GM23338 (cell line): ENCODE data around the gene PRR11. TPM values are rescaled to one million over a fixed set of nuclear protein-coding genes. Genes with fewer than 3 reads are reported as not detected.
A peak's percentile ranks its signal among the peaks of the same experiment; 100 is the strongest.

Experiments used
- ATAC-seq: fragments of 200-7000 bp; cut with Tn5 transposase; 3 replicates; pipeline ENCODE4 v1.9.1; 2020
- DNase-seq: peaks from one replicate; pipeline ENCODE4 v3.0.0-alpha.2; 2015; ENCODE audit warnings: low spot score
- H2AFZ ChIP-seq: fragments of 200-600 bp; sonication (generic); 2 replicates; pipeline ENCODE4 v1.8.0; 2016; ENCODE audit warnings: antibody characterized with exemption, mild to moderate bottlenecking, moderate library complexity
- H3F3A ChIP-seq: fragments of 200-600 bp; sonication (generic); replicated peaks from 2 replicates; pipeline ENCODE4 v1.8.0; 2017; ENCODE audit warnings: antibody characterized with exemption, mixed run types, low read depth
- H3K27ac ChIP-seq: fragments of 200-600 bp; sonication (generic); 2 replicates; pipeline ENCODE4 v1.6.1; 2016; ENCODE audit warnings: low read depth
- H3K27me3 ChIP-seq: fragments of 200-600 bp; sonication (generic); 2 replicates; pipeline ENCODE4 v1.8.0; 2016; ENCODE audit warnings: mild to moderate bottlenecking, mixed run types, moderate library complexity; ENCODE audit not compliant: insufficient read depth
- H3K36me3 ChIP-seq: fragments of 200-600 bp; sonication (generic); 2 replicates; pipeline ENCODE4 v1.8.0; 2016; ENCODE audit warnings: mild to moderate bottlenecking; ENCODE audit not compliant: insufficient read depth
- H3K4me1 ChIP-seq: fragments of 200-600 bp; sonication (generic); 2 replicates; pipeline ENCODE4 v1.8.0; 2016; ENCODE audit warnings: mild to moderate bottlenecking, moderate library complexity; ENCODE audit not compliant: insufficient read depth
- H3K4me2 ChIP-seq: fragments of 200-600 bp; sonication (generic); 2 replicates; pipeline ENCODE4 v1.7.1; 2017; ENCODE audit warnings: mixed run types
- H3K4me3 ChIP-seq: fragments of 200-600 bp; sonication (generic); 2 replicates; pipeline ENCODE4 v1.6.1; 2016; ENCODE audit warnings: mixed run types
- H3K79me2 ChIP-seq: fragments of 200-600 bp; sonication (generic); replicated peaks from 2 replicates; pipeline ENCODE4 v1.8.0; 2017; ENCODE audit warnings: mild to moderate bottlenecking; ENCODE audit not compliant: insufficient read depth
- H3K9me2 ChIP-seq: fragments of 200-600 bp; sonication (generic); 2 replicates; pipeline ENCODE4 v1.8.0; 2017; ENCODE audit not compliant: insufficient read depth
- H4K20me1 ChIP-seq: fragments of 200-600 bp; sonication (generic); replicated peaks from 2 replicates; pipeline ENCODE4 v1.8.0; 2017; ENCODE audit warnings: mild to moderate bottlenecking; ENCODE audit not compliant: insufficient read depth
- H3K27ac Mint-ChIP-seq: 2 replicates; pipeline ENCODE4 v1.8.0; 2020; ENCODE audit warnings: inconsistent platforms, mild to moderate bottlenecking, moderate library complexity, mixed read lengths
- H3K27me3 Mint-ChIP-seq: 3 replicates; pipeline ENCODE4 v1.8.0; 2022; ENCODE audit warnings: low read depth, mild to moderate bottlenecking, moderate library complexity, mixed read lengths, inconsistent platforms; ENCODE audit not compliant: insufficient read depth, poor library complexity
- H3K36me3 Mint-ChIP-seq: 3 replicates; pipeline ENCODE4 v1.8.0; 2021; ENCODE audit warnings: low read depth, mild to moderate bottlenecking, inconsistent platforms, moderate library complexity, mixed read lengths
- H3K4me1 Mint-ChIP-seq: 3 replicates; pipeline ENCODE4 v1.8.0; 2020; ENCODE audit warnings: mild to moderate bottlenecking, inconsistent platforms, mixed read lengths
- H3K4me3 Mint-ChIP-seq: 3 replicates; pipeline ENCODE4 v1.8.0; 2021; ENCODE audit warnings: moderate library complexity, mild to moderate bottlenecking, inconsistent platforms, mixed read lengths
- H3K9me3 Mint-ChIP-seq: 3 replicates; pipeline ENCODE4 v1.8.0; 2020; ENCODE audit warnings: moderate library complexity, mild to moderate bottlenecking, inconsistent platforms, mixed read lengths
- CREB1 ChIP-seq: fragments of 250-450 bp; sonication (Bioruptor Pico); IDR thresholded peaks from 2 replicates; pipeline ENCODE4 v1.5.0; 2020; ENCODE audit warnings: low read depth, mild to moderate bottlenecking, moderate library complexity
- EZH2 ChIP-seq: fragments of 200-600 bp; sonication (generic); IDR thresholded peaks from one replicate; pipeline ENCODE4 v1.8.0; 2017; ENCODE audit warnings: antibody characterized with exemption, mild to moderate bottlenecking, low read depth; ENCODE audit not compliant: unreplicated experiment
- EZH2phosphoT487 ChIP-seq: fragments of 200-600 bp; sonication (generic); IDR thresholded peaks from one replicate; pipeline ENCODE4 v1.8.1; 2018; ENCODE audit warnings: antibody characterized with exemption; ENCODE audit not compliant: unreplicated experiment
- NANOG ChIP-seq: IDR thresholded peaks from 2 replicates; pipeline ENCODE4 v1.6.1; 2016; ENCODE audit warnings: antibody characterized with exemption, borderline replicate concordance
- POLR2AphosphoS5 ChIP-seq: IDR thresholded peaks from 2 replicates; pipeline ENCODE4 v1.6.1; 2016; ENCODE audit warnings: antibody characterized with exemption, low read depth
- STAT1 ChIP-seq: IDR thresholded peaks from one replicate; pipeline ENCODE4 v1.6.1; 2016; ENCODE audit warnings: antibody characterized with exemption; ENCODE audit not compliant: unreplicated experiment
- ZNF114 ChIP-seq: fragments of 250-450 bp; sonication (Bioruptor Pico); IDR thresholded peaks from 2 replicates; pipeline ENCODE4 v1.5.0; 2020; ENCODE audit warnings: mild to moderate bottlenecking, moderate library complexity
- polyA plus RNA-seq: library from polyadenylated mRNA; unstranded; fragments of >200 nt; fragmentation: Nextera tagmentation; extraction: Ambion mirVana; gene quantifications from 2 replicates; pipeline ENCODE4 v1.2.1, GENCODE V29; 2016
- total RNA-seq: library from RNA; depleted of rRNA; stranded (reverse); fragments of >200 nt; shearing (Covaris generic); gene quantifications from 2 replicates; pipeline ENCODE4 v1.2.3, GENCODE V29; 2014
- TF ChIP-seq, protein P1 (sequence below): IDR thresholded peaks from one replicate; pipeline ENCODE4 v1.6.1; 2018; ENCODE audit warnings: antibody characterized with exemption; ENCODE audit not compliant: unreplicated experiment
- TF ChIP-seq, protein P2 (sequence below), 2 experiments: fragments of 200-600 bp in 1 of 2; sonication (generic) in 1 of 2; conservative IDR thresholded peaks; 2 replicates each; pipeline versions ENCODE4 v1.5.1 to v1.6.1; 2016 to 2017; ENCODE audit warnings: antibody characterized with exemption in 2 of 2, low read depth in 2 of 2, mild to moderate bottlenecking in 2 of 2, moderate library complexity in 1 of 2

Gene PRR11
- total and polyA plus RNA-seq, 2 experiments from 2014 or later: 42.7 to 55.9 TPM

DNA sequence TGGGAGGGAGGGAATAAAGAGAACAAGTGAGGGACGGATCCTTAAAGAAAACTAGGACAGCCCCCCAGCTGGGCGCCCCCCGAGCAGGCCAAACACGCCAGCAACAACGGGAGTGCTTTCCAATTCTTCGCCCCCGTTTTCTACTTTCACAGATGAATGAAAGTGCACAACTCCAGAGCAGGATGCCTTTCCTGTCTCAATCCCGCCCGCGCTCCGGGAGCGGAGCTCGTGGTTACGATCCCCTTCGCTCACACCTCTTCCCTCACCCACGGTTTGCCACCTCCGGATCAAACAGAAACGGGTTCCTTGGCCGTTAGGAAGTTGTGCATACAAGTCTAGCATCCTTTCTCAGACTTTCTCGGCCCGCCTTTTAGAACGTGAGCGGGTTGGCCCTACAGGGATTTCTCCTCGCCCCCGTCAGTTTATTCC lies 1.2 kb upstream of the PRR11 start (continued):
- TF ChIP-seq, protein P1, sequence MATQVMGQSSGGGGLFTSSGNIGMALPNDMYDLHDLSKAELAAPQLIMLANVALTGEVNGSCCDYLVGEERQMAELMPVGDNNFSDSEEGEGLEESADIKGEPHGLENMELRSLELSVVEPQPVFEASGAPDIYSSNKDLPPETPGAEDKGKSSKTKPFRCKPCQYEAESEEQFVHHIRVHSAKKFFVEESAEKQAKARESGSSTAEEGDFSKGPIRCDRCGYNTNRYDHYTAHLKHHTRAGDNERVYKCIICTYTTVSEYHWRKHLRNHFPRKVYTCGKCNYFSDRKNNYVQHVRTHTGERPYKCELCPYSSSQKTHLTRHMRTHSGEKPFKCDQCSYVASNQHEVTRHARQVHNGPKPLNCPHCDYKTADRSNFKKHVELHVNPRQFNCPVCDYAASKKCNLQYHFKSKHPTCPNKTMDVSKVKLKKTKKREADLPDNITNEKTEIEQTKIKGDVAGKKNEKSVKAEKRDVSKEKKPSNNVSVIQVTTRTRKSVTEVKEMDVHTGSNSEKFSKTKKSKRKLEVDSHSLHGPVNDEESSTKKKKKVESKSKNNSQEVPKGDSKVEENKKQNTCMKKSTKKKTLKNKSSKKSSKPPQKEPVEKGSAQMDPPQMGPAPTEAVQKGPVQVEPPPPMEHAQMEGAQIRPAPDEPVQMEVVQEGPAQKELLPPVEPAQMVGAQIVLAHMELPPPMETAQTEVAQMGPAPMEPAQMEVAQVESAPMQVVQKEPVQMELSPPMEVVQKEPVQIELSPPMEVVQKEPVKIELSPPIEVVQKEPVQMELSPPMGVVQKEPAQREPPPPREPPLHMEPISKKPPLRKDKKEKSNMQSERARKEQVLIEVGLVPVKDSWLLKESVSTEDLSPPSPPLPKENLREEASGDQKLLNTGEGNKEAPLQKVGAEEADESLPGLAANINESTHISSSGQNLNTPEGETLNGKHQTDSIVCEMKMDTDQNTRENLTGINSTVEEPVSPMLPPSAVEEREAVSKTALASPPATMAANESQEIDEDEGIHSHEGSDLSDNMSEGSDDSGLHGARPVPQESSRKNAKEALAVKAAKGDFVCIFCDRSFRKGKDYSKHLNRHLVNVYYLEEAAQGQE: no peak
- no peak for TF ChIP-seq NANOG

DNA sequence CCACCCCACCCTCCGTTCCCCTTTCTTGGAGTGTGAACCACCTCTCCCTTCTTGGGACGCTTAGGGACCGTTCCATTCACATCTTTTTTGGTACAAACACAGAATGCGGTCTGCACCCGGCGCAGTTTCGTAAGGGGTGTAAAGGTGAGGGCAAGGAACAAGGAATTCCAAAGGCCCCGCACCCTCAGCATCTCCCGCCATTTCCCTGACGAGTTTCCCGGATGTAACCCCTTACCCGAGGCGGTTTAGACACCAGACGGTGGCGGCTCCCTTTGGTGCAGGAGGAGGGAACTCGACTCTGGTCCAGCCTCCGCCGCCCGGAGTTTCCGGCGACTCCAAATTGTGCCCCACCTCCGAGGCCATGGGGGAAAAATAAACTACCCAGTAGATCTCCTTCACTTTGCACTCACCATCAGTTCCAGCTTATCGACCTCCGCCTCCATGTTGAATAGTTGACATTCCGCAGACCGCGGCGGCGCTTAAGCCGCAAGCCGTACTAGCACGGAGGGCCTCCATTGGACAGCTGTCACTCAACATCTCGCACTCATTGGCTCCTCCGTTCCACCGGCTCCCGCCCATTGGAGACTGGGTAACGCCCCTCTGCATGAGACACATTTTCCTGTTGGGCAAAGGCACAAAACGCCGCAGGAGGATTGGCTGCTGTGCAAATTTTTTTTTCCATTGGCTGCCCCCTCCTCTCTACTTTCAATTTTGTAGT lies 666 bp upstream of the PRR11 start, which contains the start of gene SKA2:
Gene SKA2, minus strand, starts transcription at position 466 of the 718 bp plus-strand sequence. Its CDS starts 23 bp downstream, at position 443.
- Mint-ChIP-seq H3K36me3 (peaks cover 5% of the 10 kb centered on the region; the same call in 2 of the 3 replicates), H3K27me3 (peaks cover 7% of the 10 kb centered on the region), H3K9me3 (no peaks in the 10 kb centered on the region), H3K4me3 (no peak within 1 kb of the TSS), H3K27ac (no peak within 1 kb of the TSS), H3K4me1 (peaks cover 25% of the 10 kb centered on the region)
- Histone ChIP-seq H3K4me1 (peaks cover 23% of the 10 kb centered on the region), H3K27me3 (no peaks in the 10 kb centered on the region), H3K36me3 (no peaks in the 10 kb centered on the region), H3K79me2 (peaks cover 84% of the 10 kb centered on the region), H2AFZ (no peak within 1 kb of the TSS), H4K20me1 (peaks cover 12% of the 10 kb centered on the region), H3F3A (no peaks in the 10 kb centered on the region), H3K9me2 (no peaks in the 10 kb centered on the region), H3K27ac (peak within 1 kb of the TSS; percentile 92), H3K4me3 (peak within 1 kb of the TSS; percentile 77), H3K4me2 (peak within 1 kb of the TSS; percentile 84)
- DNase-seq (peak; percentile 99), ATAC-seq (peak; percentile 87)
- TF ChIP-seq, protein P1: peak; percentile 11
- TF ChIP-seq EZH2 (no peak), STAT1 (no peak), POLR2AphosphoS5 (peak; percentile 69), EZH2phosphoT487 (no peak), ZNF114 (CRISPR knock-in tag) (peak; percentile 94), CREB1 (peak; percentile 84; the same call in 1 of the 2 replicates)
- TF ChIP-seq, protein P2, sequence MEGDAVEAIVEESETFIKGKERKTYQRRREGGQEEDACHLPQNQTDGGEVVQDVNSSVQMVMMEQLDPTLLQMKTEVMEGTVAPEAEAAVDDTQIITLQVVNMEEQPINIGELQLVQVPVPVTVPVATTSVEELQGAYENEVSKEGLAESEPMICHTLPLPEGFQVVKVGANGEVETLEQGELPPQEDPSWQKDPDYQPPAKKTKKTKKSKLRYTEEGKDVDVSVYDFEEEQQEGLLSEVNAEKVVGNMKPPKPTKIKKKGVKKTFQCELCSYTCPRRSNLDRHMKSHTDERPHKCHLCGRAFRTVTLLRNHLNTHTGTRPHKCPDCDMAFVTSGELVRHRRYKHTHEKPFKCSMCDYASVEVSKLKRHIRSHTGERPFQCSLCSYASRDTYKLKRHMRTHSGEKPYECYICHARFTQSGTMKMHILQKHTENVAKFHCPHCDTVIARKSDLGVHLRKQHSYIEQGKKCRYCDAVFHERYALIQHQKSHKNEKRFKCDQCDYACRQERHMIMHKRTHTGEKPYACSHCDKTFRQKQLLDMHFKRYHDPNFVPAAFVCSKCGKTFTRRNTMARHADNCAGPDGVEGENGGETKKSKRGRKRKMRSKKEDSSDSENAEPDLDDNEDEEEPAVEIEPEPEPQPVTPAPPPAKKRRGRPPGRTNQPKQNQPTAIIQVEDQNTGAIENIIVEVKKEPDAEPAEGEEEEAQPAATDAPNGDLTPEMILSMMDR (conservative IDR thresholded peaks at IDR 0.05; ENCODE audit: low read depth in 2 of 2): no peak
